HepG2 (cell line): Measurements from ENCODE around the gene UBE2Q1. TPM values are rescaled to one million over a fixed set of nuclear protein-coding genes. Genes with fewer than 3 reads are reported as not detected.

ENCODE experiments used
- CHCHD3 ChIP-seq: sonication (generic); formaldehyde crosslinking; IDR thresholded peaks from 2 replicates; pipeline ENCODE4 v1.8.0; 2022; ENCODE audit warnings: mild to moderate bottlenecking, missing genetic modification reagents, moderate library complexity
- ESRRA ChIP-seq: sonication (generic); formaldehyde crosslinking; IDR thresholded peaks from 2 replicates; pipeline ENCODE4 v1.5.1; 2020; ENCODE audit warnings: mild to moderate bottlenecking, low read depth, missing genetic modification reagents
- FOXO4 ChIP-seq: sonication (generic); formaldehyde crosslinking; conservative IDR thresholded peaks from 2 replicates; pipeline ENCODE4 v1.8.1; 2023; ENCODE audit warnings: missing genetic modification reagents
- HNRNPLL ChIP-seq: fragments of 200-400 bp; formaldehyde crosslinking; IDR thresholded peaks from 2 replicates; pipeline ENCODE4 v1.6.1; 2017; ENCODE audit warnings: mild to moderate bottlenecking, low read depth, low read length; ENCODE audit not compliant: poor library complexity, severe bottlenecking
- HOMEZ ChIP-seq: IDR thresholded peaks from 2 replicates; pipeline ENCODE4 v1.6.1; 2016; ENCODE audit warnings: low read depth
- HOXA5 ChIP-seq: sonication (generic); formaldehyde crosslinking; IDR thresholded peaks from 2 replicates; pipeline ENCODE4 v1.4.0; 2020; ENCODE audit warnings: missing genetic modification reagents
- REST ChIP-seq, 2 experiments: IDR thresholded peaks; 2 replicates each; pipeline ENCODE4 v1.6.1; 2011 to 2012; ENCODE audit warnings: low read length in 2 of 2, borderline replicate concordance in 1 of 2, low read depth in 1 of 2, mild to moderate bottlenecking in 1 of 2, moderate library complexity in 1 of 2
- ZBTB1 ChIP-seq: sonication (generic); formaldehyde crosslinking; IDR thresholded peaks from 2 replicates; pipeline ENCODE4 v1.4.0; 2020; ENCODE audit warnings: missing genetic modification reagents, borderline replicate concordance
- ZBTB2 ChIP-seq: sonication (generic); formaldehyde crosslinking; IDR thresholded peaks from 2 replicates; pipeline ENCODE4 v1.8.0; 2022; ENCODE audit warnings: low read depth, missing genetic modification reagents
- ZBTB42 ChIP-seq: sonication (generic); formaldehyde crosslinking; IDR thresholded peaks from 2 replicates; pipeline ENCODE4 v1.5.0; 2020; ENCODE audit warnings: mild to moderate bottlenecking, missing genetic modification reagents
- ZNF253 ChIP-seq: sonication (generic); formaldehyde crosslinking; IDR thresholded peaks from 2 replicates; pipeline ENCODE4 v1.8.0; 2022; ENCODE audit warnings: mild to moderate bottlenecking, missing genetic modification reagents, borderline replicate concordance
- ZNF281 ChIP-seq: sonication (generic); formaldehyde crosslinking; IDR thresholded peaks from 2 replicates; pipeline ENCODE4 v1.4.0; 2020; ENCODE audit warnings: missing genetic modification reagents, borderline replicate concordance
- ZNF607 ChIP-seq: sonication (generic); formaldehyde crosslinking; IDR thresholded peaks from 2 replicates; pipeline ENCODE4 v1.5.1; 2020; ENCODE audit warnings: missing genetic modification reagents, mild to moderate bottlenecking, borderline replicate concordance
- ZNF747 ChIP-seq: sonication (generic); formaldehyde crosslinking; IDR thresholded peaks from 2 replicates; pipeline ENCODE4 v1.8.1; 2023; ENCODE audit warnings: missing genetic modification reagents, mild to moderate bottlenecking, borderline replicate concordance
- ZNF777 ChIP-seq: sonication (generic); formaldehyde crosslinking; IDR thresholded peaks from 2 replicates; pipeline ENCODE4 v1.4.0; 2020; ENCODE audit warnings: missing genetic modification reagents
- ZNF83 ChIP-seq: sonication (generic); formaldehyde crosslinking; IDR thresholded peaks from 2 replicates; pipeline ENCODE4 v1.4.0; 2020; ENCODE audit warnings: missing genetic modification reagents, mild to moderate bottlenecking, borderline replicate concordance
- polyA plus RNA-seq, 8 experiments: library from polyadenylated mRNA; depleted of rRNA in 3 of 8; stranded (reverse) in 7 of 8; unstranded in 1 of 8; fragments of >200 nt; fragmentation: Illumina TruSeq in 4 of 8; extraction: Trizol in 4 of 8; gene quantifications; 2 replicates each; pipeline versions ENCODE4 v1.2.1 to v1.2.3, GENCODE V29; 2011 to 2016; ENCODE audit warnings: low read depth in 4 of 8, missing spikeins in 1 of 8, mixed read lengths in 1 of 8; ENCODE audit not compliant: insufficient read depth in 1 of 8
- total RNA-seq, 5 experiments: library from RNA; depleted of rRNA; stranded (reverse); fragments of >200 nt; fragmentation: Illumina TruSeq; extraction: Trizol; gene quantifications; 2 replicates each; pipeline ENCODE4 v1.2.3, GENCODE V29; 2016; ENCODE audit warnings: low read depth in 1 of 5

UBE2Q1 gene
- total and polyA plus RNA-seq, 2 of the 13 experiments (the other 11 are each of a cell fraction or from before 2014, with no cell fraction given): 11.7 to 41.7 TPM

GRCh38 chr1:154567386-154568156, 9.1 kb upstream of the UBE2Q1 start, which contains the start of gene CHRNB2 (continued):
- TF ChIP-seq ZBTB42 (CRISPR knock-in tag): peak; percentile 87; the same call in 1 of the 2 replicates
- no peak; the same call in 1 of the 2 replicates for TF ChIP-seq ZBTB1 (CRISPR knock-in tag)
- peak; percentile 98 for TF ChIP-seq ZNF83 (CRISPR knock-in tag)
- TF ChIP-seq FOXO4 (CRISPR knock-in tag): 0 out of 2 replicates have a peak, but pooled peaks have one; percentile 69
- TF ChIP-seq ZNF281 (CRISPR knock-in tag): peak; percentile 83; the same call in 1 of the 2 replicates
- peak; percentile 95 for TF ChIP-seq CHCHD3 (CRISPR knock-in tag)
- peak; percentile 76 for TF ChIP-seq ZNF747 (CRISPR knock-in tag)
- TF ChIP-seq REST (IDR thresholded peaks at IDR 0.05; ENCODE audit: borderline replicate concordance in 1 of 2, low read depth in 1 of 2, low read length in 2 of 2): peak in 1 of 2 experiments; percentile 98
- TF ChIP-seq HOMEZ (CRISPR knock-in tag): peak; percentile 63; the same call in 1 of the 2 replicates
- TF ChIP-seq ZBTB2 (CRISPR knock-in tag): 0 out of 2 replicates have a peak, but pooled peaks have one; percentile 57
- TF ChIP-seq HNRNPLL: peak; percentile 40
- TF ChIP-seq ZNF777: peak; percentile 71
- peak; percentile 98 for TF ChIP-seq HOXA5
- peak; percentile 68 for TF ChIP-seq ESRRA (CRISPR knock-in tag)
- peak; percentile 97 for TF ChIP-seq ZNF253 (CRISPR knock-in tag)
- TF ChIP-seq ZNF607 (CRISPR knock-in tag): peak; percentile 99
